Activated CD4-positive, alpha-beta T cell treated with anti-CD3 and anti-CD28 coated beads, Interleukin-2, amount 50 U/mL, for 1 hour (primary cell): Measurements from ENCODE around the gene TPSD1.
"Not testable (repeated sequence)": the region's sequence is repeated elsewhere in the genome, so short reads cannot be mapped to it uniquely, and the experiment has no call there.

Experiments
- DNase-seq: peaks from one replicate; pipeline ENCODE4 v3.0.0-alpha.2; 2020

Gene TPSD1

GRCh38 chr16:1255276-1256122, at the start of gene TPSD1:
TPSD1 (plus strand) TSS chr16:1256069; CDS start chr16:1256281, 212 bp downstream.
- not testable (repeated sequence) for DNase-seq

GRCh38 chr16:1206326-1206725, 49.5 kb upstream of the TPSD1 start:
- DNase-seq: no peak

- DNase-seq: peak; percentile 8
Measured at GRCh38 chr16:1206786-1207185, 49.1 kb upstream of the TPSD1 start.

- no peak for DNase-seq
Measured at GRCh38 chr16:1208239-1208830, 47.5 kb upstream of the TPSD1 start.

GRCh38 chr16:1209081-1209480, 46.8 kb upstream of the TPSD1 start:
- DNase-seq: no peak

- no peak for DNase-seq
Measured at GRCh38 chr16:1210461-1210860, 45.4 kb upstream of the TPSD1 start.

GRCh38 chr16:1211451-1212268, 44.2 kb upstream of the TPSD1 start:
- no peak for DNase-seq

- DNase-seq: no peak
Measured at GRCh38 chr16:1212616-1213194, 43.2 kb upstream of the TPSD1 start.

GRCh38 chr16:1213231-1213630, 42.6 kb upstream of the TPSD1 start:
- no peak for DNase-seq

GRCh38 chr16:1213796-1214372, 42.0 kb upstream of the TPSD1 start:
- DNase-seq: no peak

- no peak for DNase-seq
Measured at GRCh38 chr16:1214719-1215118, 41.1 kb upstream of the TPSD1 start.

GRCh38 chr16:1215574-1216295, 40.1 kb upstream of the TPSD1 start:
- no peak for DNase-seq

- no peak for DNase-seq
Measured at GRCh38 chr16:1216296-1216619, 39.6 kb upstream of the TPSD1 start.

GRCh38 chr16:1216681-1217400, 39.0 kb upstream of the TPSD1 start:
- no peak for DNase-seq

- DNase-seq: no peak
Measured at GRCh38 chr16:1217526-1217925, 38.3 kb upstream of the TPSD1 start.

GRCh38 chr16:1218061-1218929, 37.6 kb upstream of the TPSD1 start:
- DNase-seq: no peak

GRCh38 chr16:1218930-1219611, 36.8 kb upstream of the TPSD1 start:
- DNase-seq: no peak

- no peak for DNase-seq
Measured at GRCh38 chr16:1220098-1220728, 35.7 kb upstream of the TPSD1 start.

- no peak for DNase-seq
Measured at GRCh38 chr16:1220841-1221627, 34.8 kb upstream of the TPSD1 start.
